Cortex of kidney (tissue), 1 donor: ENCODE results near the gene IL19.

Source experiments
- DNase-seq: peaks from one replicate; lab custom pipeline; 2025; lab: John Stamatoyannopoulos, UW

IL19 gene

DNA sequence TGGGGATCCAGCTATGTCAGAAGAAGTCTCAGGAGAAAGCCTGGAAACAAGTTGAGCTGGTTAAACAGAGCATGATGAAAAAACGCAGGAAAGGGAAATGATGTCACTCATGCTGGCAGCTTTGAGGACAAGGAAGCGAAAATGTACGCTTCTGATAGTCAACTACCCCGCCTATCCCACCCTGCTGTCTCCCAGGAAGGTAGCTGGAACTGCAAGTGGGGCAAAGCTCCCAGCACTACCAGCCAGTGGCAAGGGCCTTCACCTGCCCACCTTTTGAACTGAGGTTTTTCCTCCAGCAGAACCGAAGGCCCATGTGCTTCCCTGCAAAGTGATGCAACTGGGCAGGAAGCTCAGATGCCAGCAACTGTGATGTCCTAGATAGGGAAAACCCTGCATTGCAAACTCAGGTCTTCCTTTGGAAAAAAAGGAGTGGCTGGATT lies 88.5 kb downstream of the IL19 start:
- DNase-seq, result no peak

DNA sequence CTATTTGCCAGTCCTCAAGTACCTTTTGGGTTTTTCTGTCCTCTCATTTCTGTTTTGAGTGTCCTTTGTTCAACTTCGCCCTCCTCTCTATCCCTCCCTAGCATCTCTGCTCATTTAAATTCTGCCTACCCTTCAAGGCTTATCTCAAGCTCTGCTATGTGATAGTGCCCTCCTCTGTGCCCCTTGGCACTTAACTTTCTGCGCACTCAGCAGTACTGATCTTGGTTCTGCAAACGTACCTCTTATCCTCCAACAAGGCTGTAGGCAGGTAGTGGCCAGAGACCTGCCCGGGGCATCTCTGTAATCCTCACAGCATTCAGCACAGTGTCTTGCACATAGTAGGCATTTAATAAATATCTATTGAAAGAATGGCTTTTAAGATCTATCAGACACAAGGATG lies 89.6 kb downstream of the IL19 start:
- DNase-seq, result no peak

DNA sequence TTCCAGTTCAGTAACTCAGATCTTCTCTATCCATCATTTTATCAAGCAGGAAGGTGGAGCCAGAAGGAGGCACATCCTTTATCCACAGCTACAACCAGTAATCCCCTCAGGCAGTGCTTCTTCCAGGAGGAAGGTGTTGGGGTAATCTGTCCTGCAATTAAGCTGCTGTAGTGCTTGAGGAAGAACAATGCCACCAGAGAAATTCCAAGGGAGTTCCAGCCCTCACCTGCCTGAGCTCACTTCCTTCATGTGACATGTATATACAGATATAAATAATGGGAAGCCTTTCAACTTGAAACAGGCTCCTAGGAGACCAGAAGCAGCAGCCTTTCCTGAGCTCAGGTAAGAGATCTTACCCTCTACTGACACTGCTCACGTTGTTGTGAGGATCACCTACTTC lies 92.7 kb downstream of the IL19 start:
- DNase-seq, result no peak

DNA sequence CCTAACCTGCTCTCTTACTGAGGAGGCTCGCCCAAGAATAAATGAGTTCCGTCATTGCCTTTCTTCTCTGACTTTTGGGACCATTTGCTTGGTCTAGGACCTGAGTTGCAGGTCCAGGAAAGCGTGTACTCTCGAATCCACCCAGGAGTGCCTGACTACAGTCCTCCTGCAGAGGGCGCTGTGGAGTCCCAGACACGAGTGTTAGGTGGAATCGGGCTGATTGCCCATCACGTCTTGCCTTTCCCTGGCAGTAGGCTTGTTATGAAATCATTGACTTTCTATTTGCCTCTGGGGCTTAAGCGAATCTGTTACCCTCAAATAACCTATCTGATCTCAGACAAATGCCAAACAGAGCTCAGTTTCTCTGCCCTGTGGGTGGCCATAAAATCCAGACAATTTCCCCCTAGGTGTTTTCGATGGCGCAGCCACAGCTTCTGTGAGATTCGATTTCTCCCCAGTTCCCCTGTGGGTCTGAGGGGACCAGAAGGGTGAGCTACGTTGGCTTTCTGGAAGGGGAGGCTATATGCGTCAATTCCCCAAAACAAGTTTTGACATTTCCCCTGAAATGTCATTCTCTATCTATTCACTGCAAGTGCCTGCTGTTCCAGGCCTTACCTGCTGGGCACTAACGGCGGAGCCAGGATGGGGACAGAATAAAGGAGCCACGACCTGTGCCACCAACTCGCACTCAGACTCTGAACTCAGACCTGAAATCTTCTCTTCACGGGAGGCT lies 94.5 kb downstream of the IL19 start, which contains the start of gene IL20:
Gene IL20 (plus strand): TSS at position 685 of the 733 bp plus-strand sequence. CDS start 230 bp downstream, outside the sequence.
- no peak for DNase-seq

DNA sequence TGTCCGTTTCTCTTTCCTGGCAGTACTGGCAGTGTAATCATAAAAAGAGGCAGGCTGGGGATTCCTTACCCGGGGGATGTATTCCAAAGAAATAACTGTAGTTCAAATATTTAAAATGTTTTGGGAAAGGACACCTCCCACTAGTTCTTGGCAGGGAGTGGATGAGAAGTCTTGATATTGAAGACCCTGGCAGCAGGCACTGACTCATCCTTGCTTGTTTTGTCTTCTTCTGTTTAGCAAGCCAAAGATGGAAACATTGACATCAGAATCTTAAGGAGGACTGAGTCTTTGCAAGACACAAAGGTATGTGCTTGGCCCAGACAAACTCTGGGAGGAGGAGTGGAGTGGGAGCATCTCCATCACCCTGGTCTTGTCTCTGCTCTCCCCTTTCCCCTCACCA lies 95.5 kb downstream of the IL19 start:
- no peak for DNase-seq

DNA sequence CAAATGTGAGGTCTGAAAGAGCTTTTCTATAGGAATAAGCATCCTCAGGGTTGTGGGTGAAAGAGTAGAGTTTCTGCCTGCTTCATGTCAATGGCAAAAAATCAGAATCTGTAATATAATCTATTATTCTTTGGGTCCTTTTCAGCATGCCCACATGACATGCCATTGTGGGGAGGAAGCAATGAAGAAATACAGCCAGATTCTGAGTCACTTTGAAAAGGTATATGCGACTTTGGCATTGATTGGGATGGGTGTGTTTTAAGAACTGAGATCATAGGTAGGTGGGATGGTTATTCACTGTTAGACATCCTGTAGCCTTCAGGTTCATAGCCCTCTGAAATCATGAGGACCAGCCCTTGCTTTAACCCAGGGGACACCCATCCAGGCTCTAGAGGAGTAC lies 96.7 kb downstream of the IL19 start:
- DNase-seq, result no peak

DNA sequence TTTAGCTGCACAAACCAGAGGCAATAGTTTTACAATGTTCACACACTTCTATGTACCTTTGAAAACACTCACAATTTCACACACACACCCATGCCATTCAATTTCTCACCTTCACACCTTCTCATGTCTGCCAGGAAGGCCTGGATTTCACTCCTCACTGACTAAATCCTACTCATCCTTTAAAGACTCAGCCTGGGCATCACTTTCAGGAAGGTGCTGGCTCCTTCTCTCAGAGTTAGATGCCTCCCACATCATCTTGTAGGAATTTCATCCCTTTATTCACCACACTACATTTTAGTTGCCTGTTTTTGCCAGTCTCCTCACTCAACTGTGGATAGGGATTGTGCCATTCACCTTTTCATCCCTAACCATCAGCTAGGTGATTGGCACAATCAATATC lies 97.1 kb downstream of the IL19 start:
- DNase-seq, result no peak

DNA sequence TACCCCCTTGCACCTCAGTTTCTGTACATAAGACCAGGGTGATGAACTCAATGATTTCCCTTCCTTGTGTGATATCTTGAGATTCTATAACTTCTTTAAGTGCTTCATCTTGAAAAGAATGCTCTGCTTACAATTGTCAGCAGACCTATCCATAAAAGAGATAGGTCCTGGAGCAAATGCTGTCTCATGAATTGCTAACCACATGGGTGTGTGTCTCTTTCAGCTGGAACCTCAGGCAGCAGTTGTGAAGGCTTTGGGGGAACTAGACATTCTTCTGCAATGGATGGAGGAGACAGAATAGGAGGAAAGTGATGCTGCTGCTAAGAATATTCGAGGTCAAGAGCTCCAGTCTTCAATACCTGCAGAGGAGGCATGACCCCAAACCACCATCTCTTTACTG lies 97.7 kb downstream of the IL19 start:
- DNase-seq, result no peak

DNA sequence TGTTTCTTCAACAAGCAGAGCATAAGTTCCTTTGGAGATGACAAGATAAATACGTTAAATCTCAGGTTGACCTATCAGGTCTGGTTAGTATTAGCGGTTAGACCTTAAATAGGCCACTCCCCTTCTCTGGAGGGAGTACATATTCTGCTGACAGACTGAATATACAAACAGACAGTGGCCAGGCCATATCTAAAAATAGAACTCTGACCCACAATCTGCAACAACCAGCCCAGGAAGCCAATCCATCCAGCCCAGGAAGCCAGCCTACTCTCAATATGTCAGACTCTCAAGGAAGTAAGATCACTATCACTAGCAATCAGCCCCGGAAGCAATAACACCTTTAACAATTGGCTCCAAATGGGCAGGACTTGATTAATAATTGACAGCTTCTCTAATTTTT lies 101.6 kb downstream of the IL19 start:
- DNase-seq, result no peak

DNA sequence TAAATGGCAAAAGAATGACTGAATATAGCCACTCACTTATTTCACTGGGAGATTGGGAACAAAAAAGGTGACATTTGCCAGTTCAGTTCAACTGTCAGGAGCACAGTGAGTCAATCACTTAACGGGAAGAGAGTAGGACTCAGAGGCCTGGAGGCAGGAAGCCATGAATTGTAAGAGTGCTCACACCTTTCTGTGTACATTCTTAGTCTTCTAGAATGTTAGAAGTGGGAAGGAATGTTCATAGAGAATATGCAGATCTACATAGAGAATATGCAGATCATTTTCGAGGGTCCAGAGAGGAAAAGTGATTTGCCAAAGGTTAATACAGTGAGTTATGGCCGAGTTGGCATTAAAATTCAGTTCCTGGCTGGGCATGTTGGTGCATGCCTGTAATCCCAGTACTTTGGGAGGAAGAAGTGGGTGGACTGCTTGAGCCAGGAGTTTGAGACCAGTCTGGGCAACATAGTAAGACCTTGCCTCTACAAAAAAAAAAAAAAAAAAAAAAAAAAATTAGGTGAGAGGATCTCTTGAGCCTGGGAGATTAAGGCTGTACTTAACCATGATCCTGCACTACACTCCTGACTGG lies 103.1 kb downstream of the IL19 start:
- no peak for DNase-seq

DNA sequence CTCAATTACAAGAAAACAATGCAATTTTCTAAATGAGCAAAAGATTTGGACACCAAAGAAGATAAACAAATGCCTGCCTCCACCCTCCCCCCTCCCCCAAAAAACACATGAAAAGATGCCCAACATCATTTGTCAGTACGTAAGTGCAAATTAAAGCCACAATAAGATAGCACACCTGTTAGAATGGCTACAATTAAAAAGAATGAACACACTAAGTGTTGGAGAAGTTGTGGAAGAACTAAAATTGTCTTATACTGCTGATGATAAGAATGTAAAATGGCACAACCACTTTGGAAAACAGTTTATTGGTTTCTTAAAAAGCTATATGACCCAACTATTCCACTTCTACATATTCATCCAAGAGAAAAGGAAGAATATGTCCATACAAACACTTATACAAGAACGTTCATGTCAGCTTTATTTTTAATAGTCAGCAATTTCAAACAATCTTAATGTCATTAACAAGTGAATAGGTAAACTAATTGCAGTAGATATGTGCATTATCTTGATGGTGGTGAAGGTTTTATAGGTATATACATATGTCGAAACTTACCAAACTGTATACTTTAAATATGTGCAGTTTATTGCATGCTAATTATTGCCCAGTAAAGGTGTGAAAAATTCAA lies 105.3 kb downstream of the IL19 start:
- no peak for DNase-seq

DNA sequence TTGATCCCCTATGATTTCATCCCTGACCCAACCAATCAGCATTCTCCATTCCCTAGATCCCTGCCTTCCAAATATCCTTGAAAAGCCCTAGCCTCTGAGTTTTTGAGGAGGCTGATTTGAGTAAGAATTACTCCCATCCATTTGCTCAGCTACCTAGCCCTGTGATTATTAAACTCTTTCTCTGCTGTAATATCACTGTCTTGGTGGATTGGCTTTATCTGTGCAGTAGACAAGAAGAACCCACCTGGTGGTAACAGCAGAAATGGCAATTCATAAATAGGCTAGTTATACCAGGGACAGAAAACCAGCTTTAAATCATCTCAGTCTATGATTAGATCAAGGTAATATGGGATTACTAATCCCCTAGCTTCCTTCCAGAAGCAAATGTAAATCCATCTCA lies 107.9 kb downstream of the IL19 start:
- no peak for DNase-seq

DNA sequence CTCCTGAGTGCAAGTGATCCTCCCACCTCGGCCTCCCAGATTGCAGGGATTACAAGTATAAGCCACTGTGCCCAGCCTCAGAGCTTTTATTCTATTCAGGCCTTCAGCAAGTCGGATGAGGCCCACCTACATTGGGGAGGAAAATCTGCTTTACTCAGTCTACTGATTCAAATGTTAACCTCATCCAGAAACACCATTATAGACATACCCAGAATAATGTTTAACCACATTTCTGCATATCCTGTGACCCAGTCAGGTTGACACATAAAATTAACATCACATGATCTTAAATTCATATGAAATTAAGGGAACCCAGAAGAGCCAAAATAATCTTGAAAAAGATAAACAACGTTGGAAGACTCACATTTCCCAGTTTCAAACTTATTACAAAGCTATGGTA lies 109.7 kb downstream of the IL19 start:
- no peak for DNase-seq

DNA sequence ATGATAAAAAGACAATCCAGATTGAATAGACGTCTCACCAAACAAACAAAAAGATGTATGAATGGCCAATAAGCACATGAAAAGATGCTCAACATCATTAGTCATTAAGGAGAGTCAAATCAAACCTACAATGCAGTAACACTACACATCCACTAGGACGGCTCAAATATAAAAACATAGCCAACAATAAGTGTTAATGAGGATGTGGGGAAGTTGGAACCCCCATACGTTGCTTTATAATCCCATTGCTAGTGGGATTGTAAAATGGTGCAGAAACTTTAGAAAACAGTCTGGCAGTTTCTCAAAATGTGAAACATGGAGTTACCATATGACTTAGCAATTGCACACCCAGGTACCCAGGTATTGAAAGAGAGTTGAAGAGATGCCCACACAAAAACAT lies 112.0 kb downstream of the IL19 start:
- DNase-seq, result no peak

DNA sequence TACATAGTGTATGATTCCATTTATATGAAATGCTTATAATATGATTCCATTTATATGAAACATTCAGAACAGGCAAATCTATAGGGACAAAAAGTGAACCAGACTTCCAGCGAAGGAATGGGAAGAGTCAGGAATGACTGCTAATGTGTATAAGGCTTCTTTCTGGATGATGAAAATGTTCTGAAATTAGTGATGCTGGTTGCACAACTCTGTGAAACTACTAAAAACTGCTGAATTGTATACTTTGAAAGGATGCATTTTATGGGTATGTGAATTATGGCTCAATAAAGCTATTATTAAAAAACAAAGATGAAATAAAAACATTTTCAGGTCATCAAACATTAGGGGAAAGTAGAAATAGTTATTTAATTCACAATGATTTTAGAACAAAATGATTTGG lies 112.6 kb downstream of the IL19 start:
- no peak for DNase-seq

DNA sequence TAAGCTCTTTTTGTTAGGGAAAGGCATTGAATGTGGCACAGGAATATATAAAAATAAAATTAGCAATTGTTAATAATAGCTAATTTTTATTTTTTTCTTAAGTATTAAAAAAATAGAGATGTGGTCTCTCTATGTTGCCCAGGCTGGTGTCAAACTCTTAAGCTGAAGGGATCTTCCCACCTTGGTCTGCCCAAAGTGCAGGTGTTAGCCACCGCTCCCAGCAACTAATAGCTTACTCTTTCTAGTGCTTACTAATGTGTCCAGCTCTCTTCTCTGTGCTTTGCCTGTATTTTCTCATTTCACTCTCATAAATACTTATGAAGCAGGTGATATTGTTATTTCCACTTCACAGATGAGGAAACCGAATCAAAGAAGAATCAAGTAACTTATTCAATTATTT lies 113.3 kb downstream of the IL19 start:
- no peak for DNase-seq

DNA sequence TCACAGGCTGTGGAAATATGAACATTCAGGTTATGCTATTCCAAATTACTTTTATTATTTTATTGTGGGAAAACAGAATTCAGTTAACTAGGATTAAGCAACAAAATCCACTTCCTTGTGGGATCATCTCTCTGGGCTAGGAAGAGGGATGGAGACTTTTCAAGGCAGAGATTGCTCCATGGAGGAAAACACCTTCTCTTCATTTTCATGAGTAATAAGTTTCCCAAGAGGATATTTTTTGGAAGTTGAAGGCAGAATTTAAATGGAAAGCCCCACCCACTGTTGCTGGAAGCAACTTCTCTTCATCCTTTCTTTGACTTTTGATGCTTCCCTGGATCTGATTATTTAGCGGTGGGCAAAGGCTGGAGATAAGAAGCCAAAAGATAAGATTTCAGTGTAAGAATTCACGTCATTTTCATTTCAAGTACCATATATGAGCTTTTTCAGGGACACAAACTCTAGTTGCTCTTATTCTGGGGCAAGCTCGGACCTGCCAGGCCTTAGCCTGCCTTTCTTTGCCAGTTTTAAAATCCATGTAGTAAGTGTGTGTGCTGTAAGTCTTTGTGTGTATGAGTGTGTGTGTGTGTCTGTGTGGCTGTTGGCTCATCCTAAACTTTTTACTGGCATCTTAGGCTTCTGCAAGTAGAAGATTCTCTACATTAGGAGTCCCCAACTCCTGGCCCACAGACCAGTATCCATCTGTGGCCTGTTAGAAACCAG lies 114.9 kb downstream of the IL19 start:
- no peak for DNase-seq

DNA sequence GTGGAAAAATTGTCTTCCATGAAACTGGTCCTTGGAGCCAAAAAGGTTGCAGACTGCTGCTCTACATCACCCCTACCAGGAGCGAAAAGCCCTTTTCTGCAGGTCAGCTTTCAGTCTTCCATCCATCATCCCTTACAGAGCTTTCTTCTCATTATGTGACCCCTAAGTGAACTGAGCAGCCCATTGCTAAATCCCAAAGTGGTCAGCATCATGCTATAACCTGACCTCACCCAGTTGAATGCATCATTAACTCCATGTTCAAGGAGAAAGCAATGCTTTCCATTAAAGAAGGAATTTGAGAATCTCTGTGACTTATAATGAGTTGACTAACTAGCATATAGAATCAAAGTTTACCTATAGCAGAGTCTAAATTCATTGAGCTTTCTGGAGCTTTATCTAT lies 116.3 kb downstream of the IL19 start:
- DNase-seq, result no peak

DNA sequence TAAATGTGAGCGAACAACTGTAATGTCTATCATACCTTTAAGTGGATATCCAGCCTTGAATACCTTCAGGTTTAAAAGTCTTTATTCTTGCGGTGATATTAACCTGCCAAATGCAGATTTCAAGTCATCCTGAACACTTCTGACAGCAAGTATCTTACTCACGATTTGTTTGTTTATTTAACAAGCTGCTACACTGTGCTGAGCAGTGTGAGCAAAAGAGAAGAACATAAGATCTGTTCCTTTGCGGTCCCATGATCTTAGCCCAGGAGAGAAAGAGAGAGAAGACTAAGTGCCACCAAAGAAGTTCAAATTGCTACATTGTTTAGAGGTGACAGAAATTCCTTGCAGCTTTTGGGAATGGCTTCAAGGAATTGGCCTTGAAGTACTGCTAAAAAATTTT lies 117.1 kb downstream of the IL19 start:
- DNase-seq, result no peak

DNA sequence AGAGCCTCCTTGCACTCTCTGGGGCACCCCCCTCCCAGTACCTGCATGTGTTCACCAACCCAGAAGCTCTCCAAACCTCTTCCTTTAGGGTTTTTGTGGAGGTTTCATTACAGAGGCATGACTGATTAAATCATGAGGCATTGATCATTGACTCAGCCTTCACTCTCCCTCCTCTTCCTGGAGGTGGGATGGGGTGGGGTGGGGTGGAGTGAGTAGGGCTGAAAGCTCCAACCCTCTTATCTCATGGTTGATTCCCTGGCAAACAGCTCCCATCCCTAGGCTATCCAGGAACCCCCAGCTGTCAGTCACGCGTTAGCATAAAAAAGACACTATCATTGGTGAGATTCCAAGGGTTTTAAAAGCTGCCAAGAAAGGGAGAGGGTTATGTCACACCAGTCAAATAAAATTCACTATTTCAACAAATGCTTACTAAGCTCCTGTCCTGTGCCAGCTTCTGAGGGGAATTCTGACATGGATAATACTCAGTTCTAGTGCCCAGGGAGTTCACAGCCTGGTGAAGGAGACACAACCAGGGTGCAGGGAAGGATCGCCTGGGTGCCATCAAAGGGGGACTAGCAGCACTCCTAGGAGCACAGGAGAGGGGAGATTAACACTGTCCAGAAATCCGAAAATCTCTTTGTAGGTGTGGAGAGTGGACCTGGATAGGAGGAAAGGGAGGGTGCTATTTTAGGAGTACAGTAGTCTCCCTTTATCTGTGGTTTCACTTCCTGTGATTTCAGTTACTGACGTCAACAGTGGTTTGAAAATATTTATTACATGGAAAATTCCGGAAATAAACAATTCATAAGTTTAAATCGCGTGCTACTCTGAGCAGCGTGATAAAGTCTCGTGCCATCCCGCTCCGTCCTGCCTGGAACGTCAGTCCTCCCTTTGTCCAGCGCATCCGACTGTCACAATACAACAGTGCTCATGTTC lies 119.8 kb downstream of the IL19 start:
- DNase-seq, result no peak

DNA sequence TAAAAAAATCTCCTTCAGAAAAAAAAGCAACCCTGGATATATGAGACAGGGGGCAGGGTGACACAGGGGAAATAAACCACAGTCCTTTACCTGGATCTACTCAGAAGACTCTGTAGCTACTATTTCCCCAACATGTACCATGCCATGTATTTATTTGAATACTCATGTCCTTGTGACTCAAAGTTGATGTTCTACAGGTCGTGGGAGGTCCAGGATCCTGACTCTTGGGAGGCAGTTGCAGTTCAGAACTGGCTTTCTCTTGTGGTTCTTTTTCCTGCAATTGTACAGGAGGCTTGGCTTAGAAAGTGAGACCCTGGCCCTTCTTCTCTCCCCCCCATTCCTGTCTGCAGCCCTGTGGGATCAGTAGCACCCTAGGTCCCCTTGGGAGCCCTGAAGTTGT lies 120.8 kb downstream of the IL19 start:
- no peak for DNase-seq
